Mesenchymal stem cell (in vitro differentiated cells and primary cell): ENCODE data around the gene DOCK2.

ENCODE experiments used
- DNase-seq: peaks from one replicate; pipeline ENCODE4 v3.0.0-alpha.2; 2013
- H2AFZ ChIP-seq: one replicate; pipeline ENCODE4 v1.6.1; 2013; ENCODE audit warnings: low read depth, mild to moderate bottlenecking, control low read depth, inconsistent platforms, low read length, moderate library complexity
- H2AK5ac ChIP-seq: 2 replicates; pipeline ENCODE4 v1.6.1; 2013; ENCODE audit warnings: low read length, moderate library complexity, mild to moderate bottlenecking, inconsistent platforms; ENCODE audit not compliant: severe bottlenecking
- H2BK120ac ChIP-seq: one replicate; pipeline ENCODE4 v1.6.1; 2013; ENCODE audit warnings: low read depth, mild to moderate bottlenecking, inconsistent platforms, low read length, moderate library complexity
- H2BK12ac ChIP-seq, 2 experiments: one replicate each; pipeline ENCODE4 v1.6.1; 2013; ENCODE audit warnings: inconsistent platforms in 2 of 2, low read length in 2 of 2, mild to moderate bottlenecking in 2 of 2, moderate library complexity in 2 of 2, control low read depth in 1 of 2
- H2BK15ac ChIP-seq: one replicate; pipeline ENCODE4 v1.6.1; 2013; ENCODE audit warnings: mild to moderate bottlenecking, low read depth, inconsistent platforms; ENCODE audit not compliant: poor library complexity, severe bottlenecking
- H2BK5ac ChIP-seq: 2 replicates; pipeline ENCODE4 v1.6.1; 2013; ENCODE audit warnings: low read depth, mild to moderate bottlenecking, low read length, control low read depth, inconsistent platforms; ENCODE audit not compliant: poor library complexity, severe bottlenecking
- H3K14ac ChIP-seq, 2 experiments: one replicate each; pipeline ENCODE4 v1.6.1; 2013; ENCODE audit warnings: inconsistent platforms in 2 of 2, low read length in 2 of 2, control low read depth in 1 of 2, mild to moderate bottlenecking in 1 of 2, moderate library complexity in 1 of 2
- H3K18ac ChIP-seq, 2 experiments: one replicate each; pipeline ENCODE4 v1.6.1; 2013; ENCODE audit warnings: inconsistent platforms in 2 of 2, low read length in 2 of 2, control low read depth in 1 of 2, low read depth in 1 of 2, mild to moderate bottlenecking in 1 of 2
- H3K23ac ChIP-seq, 2 experiments: one replicate each; pipeline ENCODE4 v1.6.1; 2013; ENCODE audit warnings: inconsistent platforms in 2 of 2, low read length in 2 of 2, mild to moderate bottlenecking in 2 of 2, moderate library complexity in 2 of 2, control low read depth in 1 of 2
- H3K27ac ChIP-seq: 2 replicates; pipeline ENCODE4 v1.5.1; 2013; ENCODE audit warnings: mild to moderate bottlenecking, moderate library complexity, low read length, control low read depth, inconsistent platforms; ENCODE audit not compliant: poor library complexity, severe bottlenecking
- H3K27me3 ChIP-seq, 2 experiments: 2 replicates each; pipeline versions ENCODE4 v1.6.1 to v1.7.0; 2013; ENCODE audit warnings: low read length in 2 of 2, mild to moderate bottlenecking in 2 of 2, moderate library complexity in 2 of 2, control low read depth in 1 of 2, inconsistent platforms in 1 of 2; ENCODE audit not compliant: control insufficient read depth in 1 of 2, insufficient read depth in 1 of 2
- H3K36me3 ChIP-seq, 2 experiments: 2 replicates each; pipeline versions ENCODE4 v1.6.1 to v1.7.0; 2013; ENCODE audit warnings: low read length in 2 of 2, control low read depth in 1 of 2, inconsistent platforms in 1 of 2, low read depth in 1 of 2, mild to moderate bottlenecking in 1 of 2; ENCODE audit not compliant: insufficient read depth in 2 of 2, control insufficient read depth in 1 of 2
- H3K4ac ChIP-seq, 2 experiments: one replicate each; pipeline ENCODE4 v1.6.1; 2013; ENCODE audit warnings: inconsistent platforms in 2 of 2, low read length in 2 of 2, mild to moderate bottlenecking in 2 of 2, moderate library complexity in 2 of 2, control low read depth in 1 of 2, low read depth in 1 of 2
- H3K4me1 ChIP-seq: 2 replicates; pipeline ENCODE4 v1.6.1; 2013; ENCODE audit warnings: low read depth, low read length, control low read depth; ENCODE audit not compliant: control insufficient read depth, insufficient read depth
- H3K4me2 ChIP-seq: 2 replicates; pipeline ENCODE4 v1.6.1; 2013; ENCODE audit warnings: low read length, mild to moderate bottlenecking, inconsistent platforms; ENCODE audit not compliant: poor library complexity, severe bottlenecking
- H3K4me3 ChIP-seq, 2 experiments: 2 replicates each; pipeline versions ENCODE4 v1.5.1 to v1.7.0; 2013; ENCODE audit warnings: low read length in 2 of 2, mild to moderate bottlenecking in 2 of 2, control low read depth in 1 of 2, low read depth in 1 of 2; ENCODE audit not compliant: insufficient read depth in 1 of 2
- H3K79me1 ChIP-seq: replicated peaks from 2 replicates; pipeline ENCODE4 v1.6.1; 2013; ENCODE audit warnings: mild to moderate bottlenecking, control low read depth, low read length, inconsistent platforms; ENCODE audit not compliant: poor library complexity, severe bottlenecking
- H3K9ac ChIP-seq: 2 replicates; pipeline ENCODE4 v1.7.0; 2013; ENCODE audit warnings: mild to moderate bottlenecking, low read length, moderate library complexity
- H3K9me3 ChIP-seq: 2 replicates; pipeline ENCODE4 v1.7.0; 2013; ENCODE audit warnings: mild to moderate bottlenecking, low read length; ENCODE audit not compliant: control insufficient read depth
- H4K8ac ChIP-seq: one replicate; pipeline ENCODE4 v1.6.1; 2013; ENCODE audit warnings: inconsistent platforms, mild to moderate bottlenecking, low read length, moderate library complexity
- H4K91ac ChIP-seq: one replicate; pipeline ENCODE4 v1.6.1; 2013; ENCODE audit warnings: mild to moderate bottlenecking, low read length, inconsistent platforms
- WGBS: methylation state at CpG from one replicate; pipeline ENCODE4 v1.1.7; 2013; ENCODE audit warnings: mixed read lengths; 5-methylcytosine and 5-hydroxymethylcytosine counted together

Gene DOCK2

DNA sequence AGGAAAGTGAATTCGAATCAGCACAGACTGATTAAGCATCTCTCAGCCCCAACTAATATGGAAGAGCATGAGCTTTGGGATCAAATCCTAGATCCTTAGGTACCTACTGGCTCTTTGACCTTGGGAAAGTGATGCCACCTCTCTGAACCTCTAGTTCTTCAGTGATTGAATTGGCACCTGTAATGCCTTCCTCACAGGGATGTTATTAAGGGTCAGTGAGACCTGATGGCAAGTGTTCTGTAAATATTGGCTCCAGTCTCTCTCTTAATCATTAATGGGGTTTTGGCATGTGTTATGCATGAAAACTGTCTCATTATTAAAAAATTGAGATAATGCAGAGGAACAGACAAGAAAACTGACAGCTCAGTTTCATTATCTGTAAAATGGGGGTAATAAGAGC, 227.4 kb downstream of the DOCK2 start:
- H3K14ac ChIP-seq: no peak overlapping the region
- no peak overlapping the region for H2AK5ac ChIP-seq
- H3K27ac ChIP-seq: no peak overlapping the region
- no peak overlapping the region for H4K91ac ChIP-seq
- no peaks in the 10 kb centered on the region for H3K27me3 ChIP-seq
- H2BK15ac ChIP-seq: no peak overlapping the region
- no peak overlapping the region for H4K8ac ChIP-seq
- no peak for DNase-seq
- no peak overlapping the region for H2BK120ac ChIP-seq
- no peak overlapping the region for H3K18ac ChIP-seq
- H2BK5ac ChIP-seq: no peak overlapping the region
- H3K36me3 ChIP-seq: peaks cover 3 to 46% of the 10 kb centered on the region in 2 experiments
- no peak overlapping the region for H3K4ac ChIP-seq
- no peak overlapping the region for H2AFZ ChIP-seq
- no peak overlapping the region for H3K23ac ChIP-seq
- no peak overlapping the region for H3K9ac ChIP-seq
- no peaks in the 10 kb centered on the region for H3K79me1 ChIP-seq
- H3K4me1 ChIP-seq: peaks cover 1% of the 10 kb centered on the region
- H3K4me2 ChIP-seq: no peak overlapping the region
- no peak overlapping the region for H3K4me3 ChIP-seq
- H2BK12ac ChIP-seq: no peak overlapping the region
- no peaks in the 10 kb centered on the region for H3K9me3 ChIP-seq
- WGBS: no CpG with 5 or more reads among the region's 1 CpG

- Histone ChIP-seq H2BK120ac (no peak overlapping the region), H3K9me3 (no peaks in the 10 kb centered on the region), H3K27ac (no peak overlapping the region), H3K9ac (no peak overlapping the region), H2BK5ac (no peak overlapping the region), H4K91ac (no peak overlapping the region), H2AFZ (no peak overlapping the region), H2BK15ac (no peak overlapping the region), H3K4me3 (no peak overlapping the region), H3K14ac (no peak overlapping the region), H3K4me2 (no peak overlapping the region), H3K4ac (no peak overlapping the region), H3K36me3 (peaks cover 3 to 46% of the 10 kb centered on the region in 2 experiments), H3K18ac (no peak overlapping the region), H3K4me1 (peaks cover 2% of the 10 kb centered on the region), H3K23ac (no peak overlapping the region), H2BK12ac (no peak overlapping the region), H3K27me3 (no peaks in the 10 kb centered on the region), H4K8ac (no peak overlapping the region), H2AK5ac (no peak overlapping the region), H3K79me1 (no peaks in the 10 kb centered on the region)
- DNase-seq: no peak
- 98% methylated on average over 2 of the region's 2 CpGs for WGBS
Measured at GRCh38 chr5:169867347-169867746, 230.3 kb downstream of the DOCK2 start.

DNA sequence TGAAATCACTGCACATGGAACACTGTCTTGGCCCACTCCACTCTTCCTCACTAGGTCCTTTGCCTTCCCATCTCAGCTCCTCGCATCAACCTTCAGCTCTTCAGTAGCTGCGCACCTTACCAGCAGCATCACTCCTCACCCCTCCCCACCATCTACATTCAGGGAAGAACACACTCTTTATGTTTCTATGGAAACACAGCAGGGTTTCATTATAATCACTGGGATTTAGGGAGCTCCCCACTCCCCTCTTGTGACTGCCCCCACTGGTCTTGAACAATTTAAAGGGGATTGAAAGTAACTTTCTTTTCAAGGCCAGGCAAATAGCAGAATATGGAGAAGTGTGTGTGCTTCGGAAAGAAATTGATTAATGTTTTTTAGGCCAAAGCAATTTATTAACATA, 232.0 kb downstream of the DOCK2 start:
- no peak overlapping the region for H2BK12ac ChIP-seq
- H3K18ac ChIP-seq: no peak overlapping the region
- H3K4ac ChIP-seq: no peak overlapping the region
- WGBS: 100% methylated on average over 2 of the region's 3 CpGs
- no peak for DNase-seq
- H3K4me1 ChIP-seq: peaks cover 2% of the 10 kb centered on the region
- H3K27me3 ChIP-seq: no peaks in the 10 kb centered on the region
- no peak overlapping the region for H2BK5ac ChIP-seq
- H3K23ac ChIP-seq: no peak overlapping the region
- no peak overlapping the region for H2BK15ac ChIP-seq
- H4K8ac ChIP-seq: no peak overlapping the region
- H4K91ac ChIP-seq: no peak overlapping the region
- no peaks in the 10 kb centered on the region for H3K9me3 ChIP-seq
- no peaks in the 10 kb centered on the region for H3K79me1 ChIP-seq
- no peak overlapping the region for H3K14ac ChIP-seq
- H3K9ac ChIP-seq: no peak overlapping the region
- no peak overlapping the region for H3K4me2 ChIP-seq
- no peak overlapping the region for H2AK5ac ChIP-seq
- no peak overlapping the region for H3K4me3 ChIP-seq
- no peak overlapping the region for H3K27ac ChIP-seq
- no peak overlapping the region for H2AFZ ChIP-seq
- no peak overlapping the region for H2BK120ac ChIP-seq
- H3K36me3 ChIP-seq: peaks cover under 1 to 35% of the 10 kb centered on the region in 2 experiments

DNA sequence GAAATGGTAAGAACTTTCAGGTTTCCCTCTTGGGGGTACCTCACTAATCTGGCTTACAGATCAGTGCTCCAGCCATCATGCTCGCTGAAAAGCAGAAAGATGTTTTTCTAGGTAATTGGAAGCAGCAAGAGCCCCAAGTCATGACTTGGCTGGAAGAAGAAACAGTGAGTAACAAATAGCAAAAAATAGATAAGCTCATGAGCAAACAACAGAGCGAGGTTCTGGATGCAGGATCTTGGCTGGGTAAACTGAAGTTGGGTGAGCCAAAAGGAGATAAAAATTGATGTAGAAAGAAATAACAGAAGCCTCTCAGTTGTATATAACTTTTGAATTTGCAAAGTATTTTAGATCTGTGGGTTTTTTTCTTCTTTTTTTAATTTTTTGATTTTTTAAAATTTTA, 233.1 kb downstream of the DOCK2 start:
- Histone ChIP-seq H3K9me3 (no peaks in the 10 kb centered on the region), H2BK120ac (no peak overlapping the region), H2BK15ac (no peak overlapping the region), H3K14ac (no peak overlapping the region), H3K9ac (no peak overlapping the region), H3K18ac (no peak overlapping the region), H2BK12ac (no peak overlapping the region), H2BK5ac (no peak overlapping the region), H4K91ac (no peak overlapping the region), H2AK5ac (no peak overlapping the region), H4K8ac (no peak overlapping the region), H3K23ac (no peak overlapping the region), H3K79me1 (peaks cover 2% of the 10 kb centered on the region), H3K27me3 (no peaks in the 10 kb centered on the region), H3K4me1 (peaks cover 4% of the 10 kb centered on the region), H3K4me2 (no peak overlapping the region), H3K4me3 (no peak overlapping the region), H2AFZ (no peak overlapping the region), H3K36me3 (peaks cover 0 to 28% of the 10 kb centered on the region in 2 experiments), H3K4ac (no peak overlapping the region), H3K27ac (no peak overlapping the region)
- WGBS: 97% methylated on average over 2 of the region's 2 CpGs
- DNase-seq: no peak
